Measurements from ENCODE around the gene METAP1D. TPM values are rescaled to one million over a fixed set of nuclear protein-coding genes. Genes with fewer than 3 reads are reported as not detected.
"Not testable (repeated sequence)": the region's sequence is repeated elsewhere in the genome, so short reads cannot be mapped to it uniquely, and the experiment has no call there.

The METAP1D gene
- total RNA-seq, 1 donor from 2014 or later, result 2.5 TPM

DNA sequence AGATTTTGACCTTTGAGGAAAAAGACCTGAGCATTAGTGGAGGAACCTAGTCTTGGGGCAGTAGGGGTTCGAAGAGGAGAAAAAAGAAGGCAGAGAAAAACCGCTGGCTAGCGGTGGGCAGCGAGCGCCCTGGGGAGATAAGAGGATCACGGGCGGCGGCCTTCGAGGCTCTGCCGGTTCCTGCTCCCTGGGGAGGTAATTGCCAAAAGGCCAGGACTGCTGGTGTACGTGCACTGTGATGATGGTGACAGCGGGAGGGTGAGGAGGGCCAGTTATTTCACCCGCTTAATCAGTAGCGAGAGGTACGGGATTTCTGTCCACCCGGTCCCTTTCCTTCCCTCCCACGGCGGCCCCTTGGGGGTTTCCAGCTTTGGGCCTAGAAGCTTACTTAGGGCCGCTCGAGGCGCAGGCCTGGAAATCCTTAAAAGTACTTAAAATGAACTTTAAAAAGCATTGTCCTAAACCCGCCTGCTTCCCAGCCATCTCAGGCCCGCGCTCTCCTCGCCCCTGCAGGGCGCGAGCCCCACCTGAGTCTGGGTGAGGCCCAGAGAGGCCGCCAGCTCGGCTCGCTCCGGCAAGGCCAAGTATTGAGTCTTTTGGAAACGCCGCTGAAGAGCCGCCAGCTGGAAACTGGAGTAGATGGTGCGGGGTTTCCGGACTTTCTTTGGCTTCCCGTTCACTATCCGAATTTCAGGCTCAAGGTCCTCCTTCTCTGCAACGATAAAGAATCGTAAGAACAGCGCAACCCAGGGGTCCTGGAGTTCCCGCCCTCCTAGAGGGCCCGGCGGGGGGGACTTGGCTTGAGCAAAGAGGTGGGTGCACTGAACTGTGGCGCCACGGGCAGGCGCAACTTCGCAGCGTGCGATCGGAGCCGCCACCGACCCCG is 101.4 kb downstream of the METAP1D start:
- DNase-seq (ENCODE audit: extremely low read depth, low read depth, low spot score), result no peak

DNA sequence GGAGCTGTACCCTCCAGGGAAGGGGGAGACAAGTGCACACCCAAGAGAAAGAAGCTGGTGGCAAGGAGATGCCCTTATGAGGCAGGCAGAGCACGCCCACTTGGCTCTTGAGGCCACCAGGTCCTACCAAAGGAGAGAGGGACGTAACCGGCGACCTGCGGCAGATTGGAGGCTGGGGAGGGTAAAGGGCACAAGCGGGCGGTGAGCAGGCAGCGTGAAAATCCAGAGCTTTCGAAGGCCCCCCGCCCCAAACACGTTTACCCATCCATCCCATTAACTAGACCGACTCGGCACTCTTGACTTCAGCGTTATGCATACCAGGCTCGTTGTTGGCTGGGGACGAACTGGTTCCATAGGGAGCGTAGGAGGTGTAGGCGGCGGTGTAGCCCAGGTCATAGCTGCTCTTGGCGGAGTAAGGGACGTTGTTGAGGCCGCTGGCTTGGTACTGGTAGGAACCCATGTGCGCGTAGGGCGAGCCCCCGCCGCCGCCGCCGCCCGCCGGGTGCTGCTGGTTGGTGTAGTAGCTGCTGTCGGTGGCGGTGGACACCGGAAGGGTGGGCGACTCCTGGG is 102.2 kb downstream of the METAP1D start:
- DNase-seq (ENCODE audit: extremely low read depth, low read depth, low spot score), result no peak

DNA sequence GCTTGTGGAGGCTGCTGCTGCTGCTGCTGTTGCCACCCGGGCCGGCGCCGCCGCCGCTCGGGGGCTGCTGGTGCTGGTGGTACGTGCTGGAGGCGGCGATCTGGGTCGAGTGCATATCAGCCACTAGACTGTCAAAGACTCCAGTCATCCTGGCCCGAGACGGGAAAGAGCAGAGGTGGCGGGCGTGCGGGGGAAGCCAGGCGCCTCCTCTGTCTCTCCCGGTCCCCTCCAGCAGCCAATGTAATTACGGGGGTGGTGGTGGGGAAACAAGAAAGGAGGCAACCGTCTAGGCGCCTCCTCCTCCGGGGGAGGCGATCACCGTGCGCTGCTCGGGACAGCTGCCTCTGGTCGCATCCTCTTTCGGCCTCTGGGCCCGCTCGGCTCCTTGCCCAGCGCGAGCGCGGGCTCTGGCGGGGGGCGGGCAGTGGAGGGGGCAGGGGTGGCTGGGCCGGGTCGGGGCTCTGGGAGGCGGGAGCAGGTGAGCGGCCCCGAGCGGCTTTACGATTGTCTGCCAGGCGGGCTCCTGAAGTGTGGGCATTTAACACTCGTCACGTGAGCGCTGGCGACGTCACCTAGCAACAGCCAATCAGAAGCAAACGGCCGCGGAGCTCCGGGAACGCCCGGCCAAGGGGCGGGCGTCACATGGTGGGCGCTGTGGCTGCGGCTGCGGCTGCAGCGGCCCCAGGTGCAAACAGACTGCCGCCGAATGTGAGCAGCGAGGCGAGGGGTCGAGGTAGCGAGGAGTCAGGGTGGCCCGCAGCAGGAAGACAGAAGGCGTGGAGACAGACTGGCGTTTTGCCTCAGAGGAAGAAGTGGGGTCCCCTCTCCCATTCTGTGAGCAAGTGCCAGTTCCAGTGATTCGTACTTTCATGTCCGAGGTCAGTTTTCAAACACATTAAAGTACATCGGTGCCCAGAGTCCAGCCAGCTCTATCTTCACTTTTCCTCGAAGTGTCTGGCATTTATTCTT is 102.9 kb downstream of the METAP1D start, which contains the start of gene DLX2:
Gene DLX2 (minus strand): TSS at position 510 of the 969 bp plus-strand sequence. CDS start 362 bp downstream, at position 148.
- no peak for DNase-seq (ENCODE audit: extremely low read depth, low read depth, low spot score)

DNA sequence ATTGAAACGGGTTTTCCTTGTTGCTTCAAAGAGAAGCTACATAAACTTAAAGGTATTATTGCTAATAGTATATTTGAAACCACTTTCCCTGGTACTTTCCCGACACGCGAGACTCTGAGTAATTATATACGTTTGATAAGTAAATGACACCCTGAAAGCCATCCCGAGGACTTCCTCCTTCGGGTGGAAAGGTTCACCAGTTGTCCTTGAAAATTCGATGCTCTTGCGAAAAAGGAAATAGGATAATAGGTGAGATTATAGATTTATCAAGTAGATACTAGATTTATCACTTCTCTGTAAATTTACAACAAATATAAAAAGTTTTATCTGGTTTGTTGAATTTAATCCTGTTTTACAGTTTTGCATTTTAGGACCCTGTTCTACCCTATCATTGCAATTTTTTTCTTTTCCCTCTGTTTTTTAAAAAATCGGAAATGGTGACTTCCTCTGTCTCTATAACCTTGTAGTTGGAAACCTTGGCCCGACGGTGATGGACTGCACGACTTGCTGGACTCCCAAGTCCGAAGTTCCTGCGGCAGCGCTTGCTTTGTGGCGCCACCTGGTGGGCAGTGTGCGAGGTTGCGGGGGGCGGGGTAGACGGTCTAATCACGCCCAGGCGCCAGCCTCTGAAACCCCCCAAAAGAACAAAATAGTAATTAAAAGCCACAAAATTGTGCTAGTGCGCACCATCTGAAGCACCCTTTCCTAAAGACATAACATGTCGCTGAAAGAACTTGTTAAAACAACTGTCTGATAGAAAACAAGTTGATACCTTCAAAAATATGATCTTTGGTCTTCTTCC is 103.9 kb downstream of the METAP1D start:
- DNase-seq (ENCODE audit: extremely low read depth, low read depth, low spot score), result no peak

DNA sequence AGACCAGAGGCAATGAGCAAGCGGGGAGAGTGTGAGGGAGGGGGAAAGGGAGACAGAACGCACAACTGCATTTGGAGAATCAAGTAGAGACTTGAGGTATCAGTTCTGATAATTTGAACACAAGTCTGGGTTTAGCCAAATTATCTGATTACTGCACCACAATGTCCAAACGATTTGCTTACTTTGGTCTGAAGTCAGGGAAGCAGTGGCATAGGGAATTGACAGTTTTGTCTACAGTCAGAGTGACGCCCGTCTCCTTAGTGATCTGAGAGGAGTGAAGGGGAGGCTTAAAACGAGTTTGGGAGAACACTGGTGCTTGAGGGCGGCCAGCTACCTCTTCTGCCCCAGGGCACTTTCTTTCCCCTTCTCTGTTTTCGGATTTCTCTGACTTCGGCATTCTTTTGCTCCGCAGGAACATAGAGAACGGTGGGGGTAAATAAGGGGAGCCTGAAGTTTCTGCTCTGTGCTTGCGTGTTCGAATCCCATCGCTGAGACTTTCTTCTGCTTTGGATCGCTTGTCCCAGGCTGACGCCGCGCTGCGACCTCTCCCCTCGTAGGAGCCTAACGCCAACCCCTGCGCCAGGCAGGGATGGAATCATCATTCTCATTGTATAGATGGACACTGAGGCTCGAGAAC is 105.8 kb downstream of the METAP1D start:
- no peak for DNase-seq (ENCODE audit: extremely low read depth, low read depth, low spot score)

DNA sequence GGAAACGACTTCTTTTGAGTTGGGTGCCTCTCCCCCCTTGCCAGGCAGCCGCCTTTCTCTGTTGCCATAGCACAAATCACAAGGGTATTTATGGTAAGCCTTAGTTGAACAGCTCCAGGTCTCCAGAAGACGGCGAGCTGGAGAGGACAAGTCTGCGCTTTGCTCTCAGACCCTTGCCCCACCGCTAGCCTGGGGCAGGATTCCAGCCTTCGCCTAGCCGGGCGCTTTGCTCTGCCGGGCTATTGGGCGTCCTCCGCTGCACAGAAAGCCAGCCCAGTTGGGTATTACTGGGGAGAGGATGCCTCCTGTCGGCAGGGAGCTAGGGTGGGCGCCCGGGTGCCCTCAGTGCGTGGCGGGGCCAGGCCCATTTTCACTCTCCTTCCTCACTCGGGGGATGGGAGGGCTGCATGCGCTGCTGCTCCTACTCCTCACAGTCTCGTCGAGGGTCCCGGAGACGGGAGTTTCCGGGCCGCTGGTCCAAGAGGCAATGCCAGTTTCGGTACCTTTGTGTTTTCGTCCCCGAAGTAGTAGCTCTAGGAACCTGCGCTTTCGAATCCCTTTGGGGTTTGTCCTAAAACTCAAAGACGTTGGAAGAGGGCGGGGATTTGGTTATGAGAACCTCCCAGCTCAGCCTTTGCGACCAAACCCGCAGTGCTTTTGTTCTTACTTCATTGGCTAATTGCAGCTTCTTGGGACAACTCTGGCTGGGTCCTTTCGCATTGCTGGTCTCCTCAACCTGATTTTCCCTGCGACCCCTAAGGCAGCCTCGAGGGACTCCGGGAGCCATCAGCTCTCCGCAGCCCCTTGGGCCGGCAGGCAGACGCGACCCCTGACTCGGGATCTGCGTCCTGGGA is 106.6 kb downstream of the METAP1D start:
- no peak for DNase-seq (ENCODE audit: extremely low read depth, low read depth, low spot score)

DNA sequence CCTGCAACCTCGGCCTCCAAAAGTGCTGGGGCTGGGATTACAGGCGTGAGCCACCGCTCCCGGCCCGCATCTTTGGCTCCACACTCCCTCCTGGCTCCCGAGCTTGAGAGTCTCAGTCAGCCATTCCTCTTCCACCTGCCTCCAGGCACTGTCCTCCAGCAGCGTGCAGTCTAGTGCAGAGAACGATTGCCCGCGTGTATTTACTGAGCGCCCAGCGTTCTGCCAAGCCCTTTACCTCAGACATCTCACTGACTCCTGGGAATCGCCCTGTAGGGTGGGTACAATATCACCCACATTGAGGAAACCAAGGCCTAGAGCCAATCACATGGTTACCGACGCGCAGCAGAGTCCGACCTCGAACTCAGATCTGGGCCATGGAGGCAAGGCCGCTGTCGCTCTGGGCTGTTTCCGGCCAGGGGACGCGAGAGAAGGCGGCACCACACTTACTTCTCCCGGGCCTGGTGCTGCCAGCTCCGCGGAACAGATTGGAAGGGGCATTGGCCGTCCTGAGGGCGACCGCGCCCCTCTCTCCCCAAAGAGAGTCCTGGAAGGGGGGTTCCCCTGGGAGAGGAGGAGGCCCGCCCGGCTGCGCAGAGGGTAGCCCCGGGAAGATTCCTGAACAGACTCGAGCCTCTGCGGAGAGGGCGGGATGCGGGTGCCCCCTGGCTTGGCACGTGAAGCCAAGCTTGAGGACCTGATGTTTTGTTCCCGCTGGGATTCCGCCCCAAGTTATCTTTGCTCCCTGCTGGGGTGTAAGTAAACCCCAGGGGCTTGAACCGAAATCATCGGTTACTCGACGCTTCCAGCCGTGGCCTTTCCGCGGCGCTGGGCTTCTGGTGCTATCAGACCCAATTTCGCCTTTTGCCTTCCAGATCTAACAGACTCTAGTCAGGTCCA is 108.2 kb downstream of the METAP1D start:
- DNase-seq (ENCODE audit: extremely low read depth, low read depth, low spot score), result no peak

DNA sequence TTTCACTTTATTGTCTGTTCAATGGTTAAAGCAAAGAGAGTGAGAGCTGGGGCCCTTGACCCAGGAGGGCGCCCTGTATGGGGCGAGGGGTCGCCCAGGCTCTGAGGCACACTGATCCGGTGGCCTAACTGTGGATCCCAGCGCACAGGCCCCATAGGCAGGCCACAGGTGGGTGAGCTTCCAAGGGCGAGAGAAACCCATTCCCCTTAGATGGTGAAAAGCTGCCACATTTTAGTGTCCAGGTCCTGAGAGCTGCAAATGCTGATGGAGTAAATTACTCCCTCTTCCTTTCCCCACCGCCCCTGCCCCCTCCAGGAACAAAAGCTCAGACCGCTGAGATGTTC is 108.8 kb downstream of the METAP1D start:
- no peak for DNase-seq (ENCODE audit: extremely low read depth, low read depth, low spot score)

DNA sequence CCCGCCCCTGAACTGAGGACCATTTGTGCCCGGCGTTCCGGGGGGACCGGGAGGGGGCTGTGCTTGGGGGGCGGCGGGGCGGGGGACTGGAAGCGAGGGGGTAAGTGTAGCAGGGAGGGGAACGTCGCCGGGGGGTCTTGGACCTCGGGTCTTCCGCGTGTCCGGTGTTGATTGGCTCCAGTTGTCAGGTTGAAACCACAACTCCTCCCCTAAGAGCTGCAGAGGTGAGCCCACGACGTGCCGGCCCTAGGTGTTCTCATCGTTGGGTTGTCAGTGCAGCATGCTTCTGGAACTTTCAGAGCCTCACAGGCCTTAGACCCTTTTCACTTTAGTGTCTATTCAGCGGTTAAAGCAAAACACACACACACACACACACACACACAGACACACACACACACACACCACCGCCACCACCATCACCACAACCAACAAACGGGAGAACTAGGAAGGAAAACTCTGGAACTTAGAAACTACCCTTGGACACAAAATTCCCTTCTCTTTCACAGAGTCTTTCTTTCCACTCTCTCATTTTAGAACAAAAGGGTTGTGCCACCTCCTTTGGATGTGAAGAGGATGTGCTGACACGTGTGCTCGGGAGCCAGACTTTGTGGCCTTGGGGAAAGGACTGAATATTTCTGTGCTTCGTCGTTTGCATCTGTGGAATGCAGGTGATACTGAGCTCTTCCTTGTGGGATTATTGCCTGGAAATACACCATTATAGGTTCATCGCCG is 109.7 kb downstream of the METAP1D start:
- no peak for DNase-seq (ENCODE audit: extremely low read depth, low read depth, low spot score)

DNA sequence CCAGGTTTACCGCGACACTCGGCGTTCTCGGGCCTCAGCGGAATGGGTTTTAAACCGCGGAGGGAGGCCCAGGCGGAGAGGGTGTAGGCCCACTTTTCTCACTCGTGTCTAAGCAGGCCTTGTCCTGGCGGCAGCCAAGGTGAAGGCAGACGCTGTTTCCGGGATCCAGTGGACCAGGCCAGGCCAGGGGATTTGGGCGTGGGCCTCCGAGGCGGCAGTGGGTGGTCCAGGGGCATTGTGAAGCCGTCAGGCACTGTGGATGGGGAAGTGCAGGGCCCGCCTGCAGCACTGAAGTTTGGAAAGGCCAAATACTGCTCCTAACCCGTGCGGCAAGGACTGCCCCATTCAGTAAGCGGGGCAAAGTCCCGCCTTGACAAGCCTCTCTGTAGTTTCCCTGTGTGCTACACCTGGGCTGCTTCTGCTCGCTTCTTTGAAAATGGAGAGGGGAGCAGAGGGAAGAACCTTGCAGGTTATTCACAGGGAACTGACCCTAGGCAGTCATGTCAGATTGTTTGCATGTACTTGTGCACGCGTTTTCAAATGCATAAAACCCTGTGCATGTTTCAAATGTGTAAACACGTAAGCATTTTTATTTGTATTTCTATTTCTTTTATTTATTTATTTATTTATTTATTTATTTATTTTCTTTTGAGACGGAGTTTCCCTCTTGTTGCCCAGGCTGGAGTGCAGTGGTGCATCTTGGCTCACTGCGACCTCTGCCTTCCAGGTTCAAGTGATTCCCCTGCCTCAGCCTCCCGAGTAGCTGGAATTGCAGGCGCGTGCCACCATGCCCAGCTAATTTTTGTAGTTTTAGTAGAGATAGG is 110.4 kb downstream of the METAP1D start:
- DNase-seq (ENCODE audit: extremely low read depth, low read depth, low spot score), result no peak

DNA sequence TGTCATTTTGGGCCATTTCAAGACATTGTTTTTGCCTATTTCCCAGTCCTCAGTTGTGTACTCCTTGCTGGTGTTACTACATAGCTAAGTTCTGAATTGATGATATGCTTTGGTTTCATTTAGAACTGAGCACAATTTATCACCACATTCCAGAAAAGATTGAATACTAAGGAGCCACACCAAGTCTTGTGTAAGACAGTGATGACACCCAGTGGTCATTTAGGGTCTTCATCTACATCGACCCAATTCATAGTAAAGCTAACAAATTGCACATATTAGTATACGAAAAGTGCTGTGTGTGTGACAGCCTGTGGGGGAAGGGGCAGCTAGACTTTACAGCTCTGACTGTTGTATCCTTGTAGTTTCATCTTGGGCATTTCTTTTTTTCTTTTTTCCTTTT is 113.9 kb downstream of the METAP1D start:
- no peak for DNase-seq (ENCODE audit: extremely low read depth, low read depth, low spot score)

DNA sequence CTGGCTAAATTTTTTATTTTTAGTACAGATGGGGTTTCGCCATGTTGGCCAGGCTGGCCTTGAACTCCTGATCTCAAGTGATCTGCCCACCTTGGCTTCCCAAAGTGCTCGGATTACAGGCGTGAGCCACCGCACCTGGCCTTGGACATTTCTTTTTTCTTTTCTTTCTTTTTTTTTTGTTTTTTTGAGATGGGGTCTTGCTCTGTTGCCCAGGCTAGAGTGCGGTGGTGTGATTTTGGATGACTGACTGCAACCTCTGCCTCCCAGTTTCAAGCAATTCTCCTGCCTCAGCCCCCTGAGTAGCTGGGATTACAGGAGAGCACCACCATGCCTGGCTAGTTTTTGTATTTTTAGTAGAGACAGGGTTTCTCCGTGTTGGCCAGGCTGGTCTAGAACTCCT is 114.4 kb downstream of the METAP1D start:
- not testable (repeated sequence) for DNase-seq (ENCODE audit: extremely low read depth, low read depth, low spot score)

DNA sequence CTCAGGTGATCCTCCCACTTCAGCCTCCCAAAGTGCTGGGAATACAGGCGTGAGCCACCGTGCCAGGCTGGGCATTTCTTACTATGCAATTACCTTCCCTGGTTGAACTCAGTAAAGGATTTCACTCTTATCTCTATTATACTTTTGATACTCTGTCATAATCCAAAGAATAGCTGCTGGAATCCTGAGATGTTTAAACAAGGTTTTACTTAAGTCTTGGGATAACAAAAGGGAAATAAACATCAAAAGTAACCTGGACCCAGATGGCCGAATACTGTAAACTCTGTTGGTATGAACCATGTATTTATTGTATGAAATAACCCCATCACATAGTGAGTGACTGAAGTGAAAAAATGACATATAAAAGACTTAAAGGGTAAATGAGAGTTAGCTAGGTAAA is 114.8 kb downstream of the METAP1D start:
- no peak for DNase-seq (ENCODE audit: extremely low read depth, low read depth, low spot score)

DNA sequence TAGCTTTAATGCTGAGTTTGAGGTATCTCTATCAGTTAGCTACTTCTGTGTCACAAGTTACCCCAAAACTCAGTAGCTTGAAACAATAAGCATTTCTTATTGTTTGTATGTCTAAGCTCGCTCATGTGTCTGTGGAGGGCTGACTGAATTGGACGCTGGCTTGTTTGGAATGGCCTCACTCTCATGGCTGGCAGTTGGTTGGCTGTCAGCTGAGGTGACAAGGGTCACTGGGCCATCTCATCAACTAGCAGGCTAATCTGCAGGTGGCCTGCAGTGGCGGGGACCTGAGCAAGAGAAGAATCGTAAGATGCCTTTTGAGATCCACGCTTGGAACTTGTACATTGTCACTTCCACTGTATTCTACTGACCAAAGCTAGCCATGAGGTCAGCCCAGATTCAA is 116.4 kb downstream of the METAP1D start:
- DNase-seq (ENCODE audit: extremely low read depth, low read depth, low spot score), result no peak

DNA sequence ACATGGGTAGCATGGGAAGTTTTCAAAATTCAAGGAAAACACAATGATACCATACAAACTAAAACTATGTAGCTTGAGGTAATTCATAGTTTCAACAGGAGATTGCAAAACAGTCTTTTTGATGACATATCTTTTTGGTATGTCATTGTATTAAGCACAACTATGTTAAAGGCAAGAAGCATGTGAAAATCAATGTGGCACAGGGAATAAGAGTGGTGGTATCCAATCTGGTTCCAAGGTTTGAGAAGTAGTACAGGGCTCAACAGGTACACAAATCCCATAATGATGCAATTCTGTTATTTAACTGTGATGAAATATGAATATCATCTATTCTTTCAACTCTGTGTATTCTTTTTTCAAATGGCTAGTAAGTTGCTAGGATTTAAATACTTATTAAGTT is 119.3 kb downstream of the METAP1D start:
- DNase-seq (ENCODE audit: extremely low read depth, low read depth, low spot score), result no peak

DNA sequence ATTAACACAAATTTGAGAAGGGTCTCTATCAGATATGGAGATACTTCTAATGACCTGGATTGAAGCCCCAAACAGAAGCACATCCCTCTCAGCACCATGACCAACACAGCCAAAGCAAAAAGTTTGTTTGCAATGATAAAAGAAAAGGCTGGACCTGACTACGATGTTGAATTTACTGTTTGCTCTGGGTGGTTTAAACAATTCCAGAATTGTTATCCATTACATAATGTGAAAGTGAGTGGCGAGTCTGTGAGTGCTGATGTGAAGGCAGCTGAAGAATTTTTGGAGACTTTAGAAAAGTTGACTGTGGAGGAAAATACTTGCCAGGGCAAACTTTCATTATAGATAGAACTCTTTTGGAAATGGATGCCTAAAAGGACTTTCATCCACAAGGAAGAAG is 120.4 kb downstream of the METAP1D start:
- DNase-seq (ENCODE audit: extremely low read depth, low read depth, low spot score), result no peak

All from glomerular endothelial cell (primary cell).